GM12891 (cell line): ENCODE data around the gene PRM3.

Experiments used
- PAX5 ChIP-seq: IDR thresholded peaks from 2 replicates; pipeline ENCODE4 v1.6.1; 2011; ENCODE audit warnings: low read length, moderate library complexity, mild to moderate bottlenecking; ENCODE audit not compliant: insufficient read depth, severe bottlenecking
- POLR2A ChIP-seq: IDR thresholded peaks from 2 replicates; pipeline ENCODE4 v1.6.1; 2011; ENCODE audit warnings: low read depth, low read length, control low read depth
- POU2F2 ChIP-seq: IDR thresholded peaks from 2 replicates; pipeline ENCODE4 v1.6.1; 2011; ENCODE audit warnings: low read depth, mild to moderate bottlenecking, control low read depth, low read length, moderate library complexity
- TAF1 ChIP-seq: IDR thresholded peaks from 2 replicates; pipeline ENCODE4 v1.6.1; 2011; ENCODE audit warnings: low read depth, low read length, control low read depth

DNA sequence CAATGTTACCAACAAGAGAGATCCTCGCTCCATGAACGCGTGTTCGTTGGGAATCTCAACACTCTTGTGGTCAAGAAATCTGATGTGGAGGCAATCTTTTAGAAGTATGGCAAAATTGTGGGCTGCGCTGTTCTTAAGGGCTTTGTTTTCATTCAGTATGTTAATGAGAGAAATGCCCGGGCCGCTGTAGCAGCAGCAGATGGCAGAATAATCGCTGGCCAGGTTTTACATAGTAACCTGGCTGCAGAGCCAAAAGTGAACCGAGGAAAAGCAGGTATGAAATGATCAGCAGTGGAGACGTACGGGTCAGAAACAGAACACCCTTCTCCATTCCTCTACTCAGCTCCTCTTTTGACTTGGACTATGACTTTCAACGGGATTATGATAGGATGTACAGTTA, 30.8 kb downstream of the PRM3 start:
- TF ChIP-seq POU2F2 (no peak), TAF1 (no peak), POLR2A (no peak), PAX5 (no peak)
